Colonic mucosa (tissue), 4 donors: Measurements from ENCODE around the gene UBASH3B. TPM values are rescaled to one million over a fixed set of nuclear protein-coding genes. Genes with fewer than 3 reads are reported as not detected.

Experiments used
- DNase-seq: peaks from one replicate; pipeline ENCODE4 v3.0.0-alpha.2; 2020
- H3K27ac ChIP-seq: fragments of 200-600 bp; one replicate; pipeline ENCODE4 v1.8.0; 2021
- H3K27me3 ChIP-seq: fragments of 200-600 bp; one replicate; pipeline ENCODE4 v1.8.0; 2021
- H3K36me3 ChIP-seq: fragments of 200-600 bp; one replicate; pipeline ENCODE4 v1.8.0; 2021
- H3K4me1 ChIP-seq: fragments of 200-600 bp; one replicate; pipeline ENCODE4 v1.8.0; 2021; ENCODE audit warnings: mild to moderate bottlenecking
- H3K4me3 ChIP-seq: fragments of 200-600 bp; one replicate; pipeline ENCODE4 v1.8.0; 2021
- H3K9ac ChIP-seq, 2 donors: one replicate each; pipeline ENCODE4 v1.7.0; 2013; ENCODE audit warnings: control low read depth in 2 of 2, low read depth in 2 of 2, low read length in 2 of 2
- H3K9me3 ChIP-seq: fragments of 200-600 bp; one replicate; pipeline ENCODE4 v1.8.0; 2021
- intact Hi-C: fragments of 100-400 bp; cut with DNase I; formaldehyde crosslinking; loops from one replicate; pipeline ENCODE4 v1.14.1; 2022
- total RNA-seq, 2 donors: library from RNA; stranded (reverse); fragmentation: NEBNext Ultra II Directional in 1 of 2; extraction: Animal tissue kit (Norgen Biotek cat#: 25700) in 1 of 2; gene quantifications; one replicate each; pipeline ENCODE4 v1.2.1, GENCODE V29; 2021
- TF ChIP-seq, protein P1 (sequence below): fragments of 200-600 bp; IDR thresholded peaks from one replicate; pipeline ENCODE4 v1.8.0; 2022; ENCODE audit warnings: antibody characterized with exemption, mild to moderate bottlenecking
- donor health status: healthy.
- donor health status: DM: no; HTN: no; CAD: no.
- donor health status: DM: no; HTN: no; CAD: no.

The UBASH3B gene
- total RNA-seq, 2 donors from 2014 or later: 3.7 to 5.8 TPM

DNA sequence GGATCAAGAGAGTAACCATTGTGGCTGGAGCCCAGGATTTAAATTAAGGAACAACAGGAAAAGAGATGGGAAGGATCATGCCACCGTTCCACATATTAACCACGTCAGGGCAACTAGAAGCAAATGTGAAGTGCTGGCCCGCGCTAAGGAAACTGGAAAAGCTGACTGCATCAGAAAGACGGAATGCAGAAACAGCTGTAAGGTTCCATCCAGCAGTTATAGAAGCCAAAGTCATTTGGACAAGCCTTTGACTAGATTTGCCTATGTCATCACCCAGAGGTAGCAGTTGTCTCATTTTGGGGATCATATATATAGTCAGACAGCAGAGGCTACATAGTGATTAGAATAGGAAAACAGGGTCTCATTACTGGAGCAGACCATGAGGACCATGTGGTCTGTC is 139.8 kb downstream of the UBASH3B start:
- TF ChIP-seq, protein P1, sequence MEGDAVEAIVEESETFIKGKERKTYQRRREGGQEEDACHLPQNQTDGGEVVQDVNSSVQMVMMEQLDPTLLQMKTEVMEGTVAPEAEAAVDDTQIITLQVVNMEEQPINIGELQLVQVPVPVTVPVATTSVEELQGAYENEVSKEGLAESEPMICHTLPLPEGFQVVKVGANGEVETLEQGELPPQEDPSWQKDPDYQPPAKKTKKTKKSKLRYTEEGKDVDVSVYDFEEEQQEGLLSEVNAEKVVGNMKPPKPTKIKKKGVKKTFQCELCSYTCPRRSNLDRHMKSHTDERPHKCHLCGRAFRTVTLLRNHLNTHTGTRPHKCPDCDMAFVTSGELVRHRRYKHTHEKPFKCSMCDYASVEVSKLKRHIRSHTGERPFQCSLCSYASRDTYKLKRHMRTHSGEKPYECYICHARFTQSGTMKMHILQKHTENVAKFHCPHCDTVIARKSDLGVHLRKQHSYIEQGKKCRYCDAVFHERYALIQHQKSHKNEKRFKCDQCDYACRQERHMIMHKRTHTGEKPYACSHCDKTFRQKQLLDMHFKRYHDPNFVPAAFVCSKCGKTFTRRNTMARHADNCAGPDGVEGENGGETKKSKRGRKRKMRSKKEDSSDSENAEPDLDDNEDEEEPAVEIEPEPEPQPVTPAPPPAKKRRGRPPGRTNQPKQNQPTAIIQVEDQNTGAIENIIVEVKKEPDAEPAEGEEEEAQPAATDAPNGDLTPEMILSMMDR: no peak
- no peaks in the 10 kb centered on the region for H3K36me3 ChIP-seq
- H3K27me3 ChIP-seq: no peaks in the 10 kb centered on the region
- H3K4me1 ChIP-seq: no peaks in the 10 kb centered on the region
- H3K9me3 ChIP-seq: no peaks in the 10 kb centered on the region
- intact Hi-C loops: loop anchor here (5.0 kb wide), 1 partner anchor 57 kb away; no protein-coding TSS in a partner anchor
- DNase-seq: no peak
- H3K4me3 ChIP-seq: no peak overlapping the region
- H3K27ac ChIP-seq: no peak overlapping the region
- no peak overlapping the region for H3K9ac ChIP-seq

DNA sequence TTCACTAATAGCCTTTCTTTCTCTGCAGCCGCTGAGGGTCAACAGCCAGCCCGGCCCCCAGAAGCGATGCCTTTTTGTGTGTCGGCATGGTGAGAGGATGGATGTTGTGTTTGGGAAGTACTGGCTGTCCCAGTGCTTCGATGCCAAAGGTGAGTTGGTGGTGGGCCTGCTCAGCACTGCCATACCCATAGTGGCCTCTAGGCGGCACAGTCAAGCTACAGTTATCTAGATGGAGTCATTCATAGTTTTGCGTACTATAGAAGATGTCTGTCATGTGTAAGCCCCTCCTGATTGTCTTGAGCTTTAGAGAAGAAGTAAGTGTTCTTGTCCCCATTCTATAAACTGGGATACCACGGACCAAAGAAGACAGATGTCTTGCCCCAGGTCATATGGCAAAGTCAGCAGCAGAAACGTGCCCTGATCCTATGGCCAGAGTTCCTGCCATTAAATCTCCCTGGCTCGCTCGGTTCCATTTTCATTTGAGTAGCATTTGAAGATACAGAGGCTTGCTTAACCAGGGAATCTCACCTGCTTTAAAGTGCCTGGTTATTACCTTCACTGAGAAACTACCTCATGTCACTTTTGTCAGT is 140.7 kb downstream of the UBASH3B start:
- TF ChIP-seq, protein P1: peak; percentile 83
- Histone ChIP-seq H3K36me3 (no peaks in the 10 kb centered on the region), H3K27me3 (no peaks in the 10 kb centered on the region), H3K9me3 (no peaks in the 10 kb centered on the region), H3K9ac (no peak overlapping the region), H3K27ac (no peak overlapping the region), H3K4me3 (no peak overlapping the region), H3K4me1 (no peaks in the 10 kb centered on the region)
- DNase-seq: peak; percentile 49
- intact Hi-C loops: loop anchor here (5.0 kb wide), 1 partner anchor 56 kb away; no protein-coding TSS in a partner anchor

DNA sequence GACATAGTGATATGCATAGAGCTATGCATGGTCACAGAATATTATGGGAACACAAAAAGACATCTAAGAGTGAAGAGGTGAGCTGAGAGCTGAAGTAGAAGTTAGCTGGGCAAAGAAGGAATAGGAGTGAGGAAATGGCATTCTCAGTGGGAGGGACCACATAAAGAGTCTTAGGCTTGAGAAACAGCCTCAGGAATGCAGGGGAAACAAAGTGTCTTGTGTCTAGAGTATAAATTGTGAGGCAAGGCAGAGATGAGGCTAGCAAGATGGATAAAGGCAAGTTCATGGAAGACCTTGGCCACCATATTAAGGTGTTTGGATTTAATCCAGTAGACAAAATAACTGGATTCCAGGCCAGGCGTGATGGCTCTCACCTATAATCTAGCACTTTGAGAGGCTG is 142.1 kb downstream of the UBASH3B start:
- H3K27me3 ChIP-seq: no peaks in the 10 kb centered on the region
- no peak overlapping the region for H3K27ac ChIP-seq
- H3K36me3 ChIP-seq: no peaks in the 10 kb centered on the region
- intact Hi-C loops: loop anchor here (5.0 kb wide), 1 partner anchor 55 kb away; no protein-coding TSS in a partner anchor
- H3K4me3 ChIP-seq: no peak overlapping the region
- no peak for DNase-seq
- H3K9ac ChIP-seq: no peak overlapping the region
- TF ChIP-seq, protein P1: no peak
- no peaks in the 10 kb centered on the region for H3K9me3 ChIP-seq
- no peaks in the 10 kb centered on the region for H3K4me1 ChIP-seq

DNA sequence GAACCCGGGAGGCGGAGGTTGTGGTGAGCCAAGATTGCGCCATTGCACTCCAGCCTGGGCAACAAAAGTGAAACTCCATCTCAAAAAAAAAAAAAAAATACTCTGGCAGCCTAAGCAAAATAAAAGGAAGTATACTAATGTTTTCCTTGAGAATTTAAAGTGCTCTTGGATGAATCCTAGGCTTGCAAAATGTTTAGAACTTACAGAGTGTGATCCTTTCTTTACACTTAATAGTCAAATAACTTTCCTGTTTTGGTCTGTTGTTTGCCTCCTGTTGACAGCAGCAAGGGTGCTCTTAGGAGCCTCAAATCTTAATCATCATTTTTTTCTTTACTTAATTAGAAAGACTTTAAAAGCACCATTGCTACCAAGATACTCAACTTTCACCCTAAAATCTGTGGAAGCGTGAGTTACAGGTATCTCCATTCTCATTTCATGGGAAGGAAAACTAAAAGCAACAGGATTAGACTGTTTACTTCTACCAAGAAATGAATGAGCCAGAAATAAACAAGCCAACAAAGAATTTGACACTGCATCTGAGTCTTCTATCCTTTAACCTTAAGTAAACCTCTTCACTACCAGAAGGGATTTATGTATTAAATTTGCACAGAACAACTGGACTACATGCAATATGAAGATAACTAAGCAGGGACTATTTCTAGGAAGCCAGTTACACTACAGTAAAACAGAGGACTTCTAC is 144.0 kb downstream of the UBASH3B start:
- H3K27ac ChIP-seq: no peak overlapping the region
- intact Hi-C loops: loop anchor here (5.0 kb wide), 1 partner anchor 53 kb away; no protein-coding TSS in a partner anchor
- no peaks in the 10 kb centered on the region for H3K9me3 ChIP-seq
- TF ChIP-seq, protein P1: no peak
- no peak overlapping the region for H3K4me3 ChIP-seq
- no peak overlapping the region for H3K9ac ChIP-seq
- no peak for DNase-seq
- no peaks in the 10 kb centered on the region for H3K4me1 ChIP-seq
- no peaks in the 10 kb centered on the region for H3K27me3 ChIP-seq
- no peaks in the 10 kb centered on the region for H3K36me3 ChIP-seq

DNA sequence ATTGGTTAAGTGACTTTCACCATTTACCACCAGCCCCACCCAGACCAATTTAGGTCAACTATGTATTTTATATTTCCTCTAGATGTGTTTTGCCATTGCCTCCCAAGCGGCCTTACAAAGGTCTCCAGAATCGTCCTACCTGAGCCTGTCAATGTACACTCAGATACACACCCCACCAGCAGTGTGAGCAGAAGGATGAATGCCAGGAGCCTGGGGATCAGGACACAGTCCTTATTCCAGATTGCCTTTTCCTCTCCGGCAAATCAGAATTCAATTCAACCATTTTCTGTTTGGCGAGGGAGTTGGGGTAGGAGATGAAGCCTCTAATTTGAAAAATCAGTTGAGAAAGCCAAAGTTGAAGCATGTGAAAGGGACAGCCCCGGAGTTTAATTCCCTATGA is 147.4 kb downstream of the UBASH3B start:
- TF ChIP-seq, protein P1: no peak
- no peak overlapping the region for H3K9ac ChIP-seq
- H3K36me3 ChIP-seq: no peaks in the 10 kb centered on the region
- no peak overlapping the region for H3K27ac ChIP-seq
- H3K27me3 ChIP-seq: no peaks in the 10 kb centered on the region
- H3K4me1 ChIP-seq: no peaks in the 10 kb centered on the region
- H3K9me3 ChIP-seq: no peaks in the 10 kb centered on the region
- DNase-seq: no peak
- no peak overlapping the region for H3K4me3 ChIP-seq
- intact Hi-C loops: no loop called here
